Breast epithelium (tissue), 3 donors: Measurements from ENCODE around the gene FAM170B.

ENCODE experiments used
- POLR2A ChIP-seq: fragments of 450-650 bp; IDR thresholded peaks from one replicate; pipeline ENCODE4 v1.6.1; 2016; ENCODE audit warnings: antibody characterized with exemption, mild to moderate bottlenecking, moderate library complexity
- TF ChIP-seq, protein P1 (sequence below), 3 donors: fragments of 450-650 bp; IDR thresholded peaks; one replicate each; pipeline ENCODE4 v1.5.1; 2016 to 2017; ENCODE audit warnings: antibody characterized with exemption in 3 of 3, mild to moderate bottlenecking in 3 of 3, moderate library complexity in 3 of 3

DNA sequence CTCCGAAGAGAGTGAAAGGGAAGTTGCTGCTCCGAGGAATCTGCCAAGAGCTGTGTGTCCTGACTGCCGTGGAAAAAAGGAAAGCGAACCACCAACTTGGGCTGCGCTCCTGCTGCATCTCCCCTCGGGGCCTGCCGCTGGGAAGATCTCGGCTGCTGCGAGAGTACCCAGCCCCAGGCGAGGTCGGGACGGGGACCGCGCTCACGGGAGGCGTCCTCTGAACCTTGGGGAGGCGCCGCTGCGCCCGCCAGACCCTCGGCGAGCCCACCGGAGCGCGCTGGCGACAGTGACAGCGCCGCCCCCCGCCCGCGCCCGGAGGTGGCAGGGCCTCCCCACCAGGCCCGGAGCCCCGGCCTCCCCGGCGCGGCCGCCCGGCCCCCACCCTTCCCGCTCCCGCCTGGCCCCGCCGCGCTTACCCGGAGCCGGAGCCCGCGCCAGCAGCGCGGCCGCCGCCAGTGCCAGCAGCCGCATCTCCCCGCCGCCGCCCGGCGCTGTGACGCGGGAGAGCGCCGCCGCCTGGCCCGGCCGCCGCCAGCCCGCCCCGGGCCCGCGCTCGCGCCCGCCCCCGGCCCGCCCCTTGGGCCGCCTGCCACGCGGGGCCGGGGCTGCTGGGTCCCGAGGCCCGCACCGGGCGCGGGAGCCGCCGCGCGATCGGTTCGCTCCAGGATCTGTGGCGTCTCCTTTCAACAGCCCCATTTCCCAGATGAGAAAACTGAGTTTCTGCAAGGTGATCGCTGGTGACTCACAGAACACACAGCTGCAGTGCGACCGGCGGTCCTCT lies 18.6 kb downstream of the FAM170B start, which contains the start of gene VSTM4:
- TF ChIP-seq, protein P1, sequence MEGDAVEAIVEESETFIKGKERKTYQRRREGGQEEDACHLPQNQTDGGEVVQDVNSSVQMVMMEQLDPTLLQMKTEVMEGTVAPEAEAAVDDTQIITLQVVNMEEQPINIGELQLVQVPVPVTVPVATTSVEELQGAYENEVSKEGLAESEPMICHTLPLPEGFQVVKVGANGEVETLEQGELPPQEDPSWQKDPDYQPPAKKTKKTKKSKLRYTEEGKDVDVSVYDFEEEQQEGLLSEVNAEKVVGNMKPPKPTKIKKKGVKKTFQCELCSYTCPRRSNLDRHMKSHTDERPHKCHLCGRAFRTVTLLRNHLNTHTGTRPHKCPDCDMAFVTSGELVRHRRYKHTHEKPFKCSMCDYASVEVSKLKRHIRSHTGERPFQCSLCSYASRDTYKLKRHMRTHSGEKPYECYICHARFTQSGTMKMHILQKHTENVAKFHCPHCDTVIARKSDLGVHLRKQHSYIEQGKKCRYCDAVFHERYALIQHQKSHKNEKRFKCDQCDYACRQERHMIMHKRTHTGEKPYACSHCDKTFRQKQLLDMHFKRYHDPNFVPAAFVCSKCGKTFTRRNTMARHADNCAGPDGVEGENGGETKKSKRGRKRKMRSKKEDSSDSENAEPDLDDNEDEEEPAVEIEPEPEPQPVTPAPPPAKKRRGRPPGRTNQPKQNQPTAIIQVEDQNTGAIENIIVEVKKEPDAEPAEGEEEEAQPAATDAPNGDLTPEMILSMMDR (IDR thresholded peaks at IDR 0.05) = no peak
- TF ChIP-seq POLR2A = no peak
